ENCODE results near the gene STN1. TPM values are rescaled to one million over a fixed set of nuclear protein-coding genes. Genes with fewer than 3 reads are reported as not detected.

STN1 gene
- total and polyA plus RNA-seq, 4 experiments from 2014 or later, result 30.4 to 111 (median 71.2) TPM

DNA sequence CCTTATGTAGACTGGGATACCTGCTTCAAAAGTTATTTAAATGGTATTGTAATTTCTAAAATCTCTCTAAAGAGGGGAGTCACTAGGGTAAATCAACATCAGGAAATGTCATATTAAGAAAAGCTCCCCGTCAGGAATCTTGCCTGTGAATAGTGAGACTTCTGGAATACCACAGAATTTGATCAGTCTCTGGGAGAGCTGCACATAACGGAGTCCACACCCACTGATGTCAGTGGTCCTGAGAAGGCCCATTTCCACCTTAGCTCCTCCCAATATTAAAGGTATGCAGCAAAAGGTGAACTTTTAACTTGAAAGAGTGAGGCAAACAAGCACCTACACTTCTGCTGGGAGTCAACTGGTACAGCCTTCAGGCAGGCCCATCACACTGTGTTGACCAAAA lies 27.3 kb downstream of the STN1 start:
- Mint-ChIP-seq H3K4me3 (no peak overlapping the region), H3K9me3 (no peaks in the 10 kb centered on the region), H3K27me3 (no peaks in the 10 kb centered on the region), H3K36me3 (peaks cover 41 to 89% of the 10 kb centered on the region in 2 donors), H3K4me1 (peaks cover 38 to 67% (median 53%) of the 10 kb centered on the region in 4 donors), H3K27ac (peak overlapping the region in 6 of 7 donors; percentile 70 to 95 (median 84))
- ChIA-PET CTCF (ENCODE audit: partially characterized antibody) (interaction anchor here (1.0 to 4.0 kb wide), 13 partner anchors 10 to 401 kb away, joined by 3 to 59 read pairs (median 7); partner anchors contain the start of gene SFR1), POLR2A (ENCODE audit: partially characterized antibody) (interaction anchor here (1.0 to 3.9 kb wide), 7 partner anchors 18 to 231 kb away, joined by 3 to 30 read pairs (median 9); partner anchors contain the start of genes SFR1, SLK and STN1)
- Histone ChIP-seq H3K4me1 (ENCODE audit: insufficient read depth, low read length) (peaks cover 46% of the 10 kb centered on the region), H3K36me3 (ENCODE audit: insufficient read depth, low read length) (peaks cover 48% of the 10 kb centered on the region), H3K4me3 (ENCODE audit: low read length in 2 of 2) (no peak overlapping the region), H3K27me3 (ENCODE audit: insufficient read depth, low read length) (no peaks in the 10 kb centered on the region), H3K27ac (ENCODE audit: low read depth, low read length) (no peak overlapping the region), H3K9me3 (ENCODE audit: control insufficient read depth in 1 of 2, low read length in 2 of 2) (no peaks in the 10 kb centered on the region)
- DNase-seq, result no peak
- intact Hi-C loops (cut with micrococcal nuclease), result no loop called here

DNA sequence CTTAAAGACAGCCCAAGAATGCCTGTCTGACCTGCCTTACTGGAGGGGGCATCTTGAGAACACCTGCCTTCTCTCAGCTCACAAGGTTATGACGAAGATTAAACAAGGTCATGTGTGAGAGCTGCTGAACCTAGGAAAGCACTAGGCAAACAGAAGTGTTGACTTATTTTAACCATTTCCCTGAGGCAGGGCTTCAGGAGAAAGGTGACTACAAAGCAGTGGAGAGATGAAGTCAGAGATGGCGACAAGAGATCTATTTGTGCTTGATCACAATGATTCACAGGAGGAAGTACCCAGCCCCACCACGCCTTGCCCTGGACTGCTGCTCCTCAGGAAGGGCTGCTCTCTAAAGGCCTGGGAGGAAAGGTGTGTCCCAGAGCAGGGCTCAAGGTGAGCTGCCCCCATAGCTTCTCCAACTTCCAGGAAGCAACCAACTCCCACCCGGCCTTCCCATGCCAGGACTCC lies 27.8 kb downstream of the STN1 start:
- no peaks in the 10 kb centered on the region for H3K27me3 Mint-ChIP-seq
- H3K27ac Mint-ChIP-seq, result peak overlapping the region; percentile 79 to 95 (median 86)
- no peaks in the 10 kb centered on the region for H3K9me3 Mint-ChIP-seq
- Histone ChIP-seq H3K27ac (ENCODE audit: low read depth, low read length) (no peak overlapping the region), H3K27me3 (ENCODE audit: insufficient read depth, low read length) (no peaks in the 10 kb centered on the region), H3K9me3 (ENCODE audit: control insufficient read depth in 1 of 2, low read length in 2 of 2) (no peaks in the 10 kb centered on the region), H3K36me3 (ENCODE audit: insufficient read depth, low read length) (peaks cover 43% of the 10 kb centered on the region), H3K4me1 (ENCODE audit: insufficient read depth, low read length) (peaks cover 41% of the 10 kb centered on the region), H3K4me3 (ENCODE audit: low read length in 2 of 2) (no peak overlapping the region)
- DNase-seq, result no peak
- POLR2A ChIA-PET (ENCODE audit: partially characterized antibody), result interaction anchor here (1.0 to 3.9 kb wide), 7 partner anchors 19 to 231 kb away, joined by 3 to 30 read pairs (median 9); partner anchors contain the start of genes SFR1, SLK and STN1
- intact Hi-C loops (cut with micrococcal nuclease), result no loop called here
- CTCF ChIA-PET (ENCODE audit: partially characterized antibody), result interaction anchor here (0.8 to 4.0 kb wide), 23 partner anchors 9 to 402 kb away, joined by 3 to 59 read pairs (median 5); partner anchors contain the start of genes CFAP43 and SFR1
- H3K36me3 Mint-ChIP-seq, result peaks cover 37 to 87% of the 10 kb centered on the region in 2 donors
- no peak overlapping the region for H3K4me3 Mint-ChIP-seq
- peaks cover 34 to 62% (median 48%) of the 10 kb centered on the region in 4 donors for H3K4me1 Mint-ChIP-seq

DNA sequence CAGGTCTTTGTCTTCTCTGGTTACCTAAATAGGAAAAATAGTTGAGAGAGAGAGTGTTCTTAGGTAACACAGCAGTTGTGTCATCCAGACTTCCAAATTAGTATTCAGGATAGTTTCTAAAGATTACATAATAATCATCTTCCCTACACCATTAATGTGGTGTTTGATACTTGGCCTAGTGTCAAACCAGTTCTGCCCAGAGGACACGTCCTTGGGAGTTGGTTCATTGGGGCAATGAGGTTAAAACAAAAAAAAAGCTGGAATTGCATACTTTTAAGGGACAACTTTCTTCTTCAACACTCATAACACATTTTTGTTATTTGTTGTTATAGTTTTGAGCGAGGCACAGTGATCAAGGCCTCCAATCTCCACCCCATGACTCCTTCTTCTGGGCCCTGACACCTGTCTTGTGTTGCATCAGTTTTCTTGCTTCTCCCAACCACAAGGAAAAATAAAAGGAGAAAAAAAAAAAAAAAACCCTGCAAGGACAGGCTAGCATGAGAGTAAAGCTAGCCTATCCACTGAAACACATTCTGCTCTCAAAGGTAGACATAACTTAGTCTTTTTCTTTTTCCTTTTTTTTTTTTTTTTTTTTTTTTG lies 28.8 kb downstream of the STN1 start:
- Histone ChIP-seq H3K36me3 (ENCODE audit: insufficient read depth, low read length) (peaks cover 53% of the 10 kb centered on the region), H3K4me1 (ENCODE audit: insufficient read depth, low read length) (peaks cover 31% of the 10 kb centered on the region), H3K4me3 (ENCODE audit: low read length in 2 of 2) (no peak overlapping the region), H3K27me3 (ENCODE audit: insufficient read depth, low read length) (no peaks in the 10 kb centered on the region), H3K9me3 (ENCODE audit: control insufficient read depth in 1 of 2, low read length in 2 of 2) (no peaks in the 10 kb centered on the region), H3K27ac (ENCODE audit: low read depth, low read length) (no peak overlapping the region)
- Mint-ChIP-seq H3K4me1 (peaks cover 25 to 52% (median 39%) of the 10 kb centered on the region in 4 donors), H3K27me3 (no peaks in the 10 kb centered on the region), H3K36me3 (peaks cover 40 to 89% of the 10 kb centered on the region in 2 donors), H3K4me3 (no peak overlapping the region), H3K27ac (peak overlapping the region in 5 of 7 donors; percentile 60 to 85 (median 79)), H3K9me3 (no peaks in the 10 kb centered on the region)
- DNase-seq, result no peak
- intact Hi-C loops (cut with micrococcal nuclease), result loop anchor here (2.0 kb wide), 2 partner anchors 78 to 380 kb away; partner anchors contain the start of genes GSTO2 and SLK
- ChIA-PET POLR2A (ENCODE audit: partially characterized antibody) (interaction anchor here (1.8 to 3.9 kb wide), 4 partner anchors 20 to 232 kb away, joined by 9 to 30 read pairs (median 12); partner anchors contain the start of genes SFR1, SLK and STN1), CTCF (ENCODE audit: partially characterized antibody) (interaction anchor here (0.8 to 4.0 kb wide), 19 partner anchors 8 to 385 kb away, joined by 3 to 59 read pairs (median 5); partner anchors contain the start of genes CFAP43 and SFR1)

DNA sequence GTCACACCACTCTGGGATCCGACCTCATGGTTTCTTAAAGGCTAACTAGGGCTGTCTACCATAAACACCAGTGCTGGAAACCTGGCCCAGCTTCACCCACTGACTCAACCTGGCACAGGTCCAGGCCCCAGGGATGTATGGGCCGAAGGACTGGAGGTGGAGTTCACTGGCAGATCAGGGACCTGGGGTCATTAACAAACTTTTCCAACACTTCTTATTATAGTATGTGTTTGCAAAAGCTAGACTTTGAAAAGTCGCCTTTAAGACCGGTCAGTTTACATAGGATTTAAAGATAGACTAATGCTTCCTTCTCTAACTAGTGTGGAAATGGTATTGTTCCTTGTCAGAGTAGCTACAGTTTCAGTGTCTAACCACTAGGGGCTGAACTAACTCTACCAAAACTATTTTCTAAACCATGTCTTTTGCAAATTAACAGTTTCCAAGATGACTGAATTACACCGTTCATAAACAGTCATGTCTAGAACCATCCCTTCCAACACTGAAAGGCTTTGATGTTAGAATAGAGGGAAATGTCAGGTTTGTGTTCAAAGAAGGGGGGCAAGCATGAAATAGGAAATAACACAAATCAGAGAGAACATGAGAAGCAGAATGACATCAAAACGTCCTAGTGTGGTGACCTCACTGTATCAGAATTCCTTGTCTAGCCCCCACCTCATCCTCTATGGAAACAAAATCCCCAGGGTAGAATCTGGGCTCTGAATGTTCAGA lies 29.7 kb downstream of the STN1 start:
- ChIA-PET POLR2A (ENCODE audit: partially characterized antibody) (interaction anchor here (0.7 to 3.9 kb wide), 7 partner anchors 22 to 233 kb away, joined by 3 to 30 read pairs (median 4); partner anchors contain the start of gene SFR1), CTCF (ENCODE audit: partially characterized antibody) (interaction anchor here (0.7 to 5.4 kb wide), 44 partner anchors 8 to 386 kb away, joined by 3 to 60 read pairs (median 5); partner anchors contain the start of gene SFR1)
- H3K27me3 ChIP-seq (ENCODE audit: insufficient read depth, low read length), result no peaks in the 10 kb centered on the region
- no peaks in the 10 kb centered on the region for H3K9me3 Mint-ChIP-seq
- peak overlapping the region in 2 of 8 donors; percentile 40 to 49 for H3K4me3 Mint-ChIP-seq
- peak; percentile 43 to 67 (median 66) for DNase-seq
- H3K27ac Mint-ChIP-seq, result peak overlapping the region in 6 of 7 donors; percentile 36 to 85 (median 68)
- peaks cover 37 to 86% of the 10 kb centered on the region in 2 donors for H3K36me3 Mint-ChIP-seq
- intact Hi-C loops (cut with micrococcal nuclease), result loop anchor here (1.0 to 2.0 kb wide), 8 partner anchors 20 to 381 kb away; partner anchors contain the start of genes GSTO2, SLK and STN1
- H3K27me3 Mint-ChIP-seq, result no peaks in the 10 kb centered on the region
- no peaks in the 10 kb centered on the region for H3K9me3 ChIP-seq (ENCODE audit: control insufficient read depth in 1 of 2, low read length in 2 of 2)
- peaks cover 22% of the 10 kb centered on the region for H3K4me1 ChIP-seq (ENCODE audit: insufficient read depth, low read length)
- H3K36me3 ChIP-seq (ENCODE audit: insufficient read depth, low read length), result peaks cover 58% of the 10 kb centered on the region
- peaks cover 16 to 43% (median 29%) of the 10 kb centered on the region in 4 donors for H3K4me1 Mint-ChIP-seq
- H3K27ac ChIP-seq (ENCODE audit: low read depth, low read length), result peak overlapping the region; percentile 11
- H3K4me3 ChIP-seq (ENCODE audit: low read length in 2 of 2), result no peak overlapping the region

DNA sequence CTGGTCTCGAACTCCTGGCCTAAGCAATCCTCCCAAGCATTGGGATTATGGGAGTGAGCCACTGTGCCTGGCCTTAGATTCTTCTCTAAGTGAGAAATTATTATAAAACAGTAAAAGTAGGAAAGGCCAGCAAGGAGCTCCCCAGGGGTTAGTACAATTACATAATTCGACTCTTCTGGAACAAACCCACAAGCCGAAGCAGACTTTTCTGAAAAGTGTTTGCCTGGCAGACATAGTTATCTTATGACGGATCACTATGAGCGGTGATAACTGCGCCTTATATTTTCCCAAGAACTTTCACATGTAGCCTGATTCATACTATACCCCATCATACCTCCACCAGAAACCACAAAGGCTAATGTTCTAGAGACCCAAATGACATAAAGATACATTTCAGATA lies 32.4 kb downstream of the STN1 start:
- H3K27ac Mint-ChIP-seq, result peak overlapping the region in 3 of 7 donors; percentile 10 to 35 (median 26)
- H3K9me3 ChIP-seq (ENCODE audit: control insufficient read depth in 1 of 2, low read length in 2 of 2), result no peaks in the 10 kb centered on the region
- intact Hi-C loops (cut with micrococcal nuclease), result no loop called here
- no peak overlapping the region for H3K27ac ChIP-seq (ENCODE audit: low read depth, low read length)
- H3K4me3 Mint-ChIP-seq, result no peak overlapping the region
- CTCF ChIA-PET (ENCODE audit: partially characterized antibody), result interaction anchor here (0.7 to 5.4 kb wide), 14 partner anchors 9 to 406 kb away, joined by 3 to 60 read pairs (median 6); no protein-coding TSS in a partner anchor
- POLR2A ChIA-PET (ENCODE audit: partially characterized antibody), result interaction anchor here (2.8 kb wide), 1 partner anchor 236 kb away, joined by 8 read pairs; the partner anchor contains the start of gene SFR1
- H3K4me1 Mint-ChIP-seq, result peaks cover 11 to 25% (median 19%) of the 10 kb centered on the region in 4 donors
- peaks cover 20% of the 10 kb centered on the region for H3K4me1 ChIP-seq (ENCODE audit: insufficient read depth, low read length)
- no peak overlapping the region for H3K4me3 ChIP-seq (ENCODE audit: low read length in 2 of 2)
- H3K27me3 Mint-ChIP-seq, result no peaks in the 10 kb centered on the region
- no peaks in the 10 kb centered on the region for H3K27me3 ChIP-seq (ENCODE audit: insufficient read depth, low read length)
- peaks cover 68% of the 10 kb centered on the region for H3K36me3 ChIP-seq (ENCODE audit: insufficient read depth, low read length)
- no peak for DNase-seq
- H3K9me3 Mint-ChIP-seq, result no peaks in the 10 kb centered on the region
- H3K36me3 Mint-ChIP-seq, result peaks cover 49 to 87% of the 10 kb centered on the region in 2 donors

DNA sequence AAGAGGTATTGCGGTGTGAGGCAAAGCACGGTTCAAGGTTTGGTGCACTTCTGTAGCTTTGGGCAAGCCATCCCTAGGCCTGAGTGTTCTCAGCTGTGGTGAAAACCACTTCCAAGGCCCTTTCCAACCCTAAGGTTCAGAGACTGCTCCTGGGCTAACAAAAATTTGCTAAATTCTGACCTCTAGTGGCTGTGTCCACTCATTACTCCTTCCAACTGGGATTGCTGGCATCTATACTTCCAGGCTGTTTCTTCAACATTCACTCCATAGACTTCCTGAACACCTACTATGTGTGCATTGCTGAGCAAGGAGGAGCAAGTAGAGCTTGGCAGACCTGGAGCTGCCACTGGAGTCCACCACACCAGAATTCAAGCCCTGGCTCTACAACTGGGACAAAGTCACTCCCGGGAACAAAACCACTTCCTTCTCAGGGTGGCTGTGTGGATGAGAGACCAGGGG lies 33.3 kb downstream of the STN1 start:
- Histone ChIP-seq H3K36me3 (ENCODE audit: insufficient read depth, low read length) (peaks cover 69% of the 10 kb centered on the region), H3K4me1 (ENCODE audit: insufficient read depth, low read length) (peaks cover 12% of the 10 kb centered on the region), H3K27me3 (ENCODE audit: insufficient read depth, low read length) (no peaks in the 10 kb centered on the region), H3K4me3 (ENCODE audit: low read length in 2 of 2) (no peak overlapping the region), H3K27ac (ENCODE audit: low read depth, low read length) (no peak overlapping the region), H3K9me3 (ENCODE audit: control insufficient read depth in 1 of 2, low read length in 2 of 2) (no peaks in the 10 kb centered on the region)
- POLR2A ChIA-PET (ENCODE audit: partially characterized antibody), result interaction anchor here (2.8 kb wide), 1 partner anchor 237 kb away, joined by 8 read pairs; the partner anchor contains the start of gene SFR1
- Mint-ChIP-seq H3K9me3 (no peaks in the 10 kb centered on the region), H3K27me3 (no peaks in the 10 kb centered on the region), H3K4me3 (no peak overlapping the region), H3K36me3 (peaks cover 58 to 88% of the 10 kb centered on the region in 2 donors), H3K4me1 (peaks cover 6 to 16% (median 12%) of the 10 kb centered on the region in 4 donors), H3K27ac (peak overlapping the region in 1 of 7 donors; percentile 43)
- peak in 3 of 5 donors; percentile 9 to 30 (median 24) for DNase-seq
- CTCF ChIA-PET (ENCODE audit: partially characterized antibody), result interaction anchor here (1.0 to 5.4 kb wide), 14 partner anchors 10 to 407 kb away, joined by 3 to 60 read pairs (median 6); no protein-coding TSS in a partner anchor
- intact Hi-C loops (cut with micrococcal nuclease), result loop anchor here (1.0 kb wide), 1 partner anchor 171 kb away; no protein-coding TSS in a partner anchor

All from CD4-positive, alpha-beta memory T cell (primary cell).